GM18873 (cell line): ENCODE results near the gene ISCU.

ENCODE experiments used
- ATAC-seq: cut with Tn5 transposase; IDR thresholded peaks from one replicate; pipeline ENCODE4 v1.9.1; 2021; ENCODE audit warnings: mild to moderate bottlenecking, moderate library complexity, moderate number of reproducible peaks; ENCODE audit not compliant: unreplicated experiment, low FRiP score

Gene ISCU

DNA sequence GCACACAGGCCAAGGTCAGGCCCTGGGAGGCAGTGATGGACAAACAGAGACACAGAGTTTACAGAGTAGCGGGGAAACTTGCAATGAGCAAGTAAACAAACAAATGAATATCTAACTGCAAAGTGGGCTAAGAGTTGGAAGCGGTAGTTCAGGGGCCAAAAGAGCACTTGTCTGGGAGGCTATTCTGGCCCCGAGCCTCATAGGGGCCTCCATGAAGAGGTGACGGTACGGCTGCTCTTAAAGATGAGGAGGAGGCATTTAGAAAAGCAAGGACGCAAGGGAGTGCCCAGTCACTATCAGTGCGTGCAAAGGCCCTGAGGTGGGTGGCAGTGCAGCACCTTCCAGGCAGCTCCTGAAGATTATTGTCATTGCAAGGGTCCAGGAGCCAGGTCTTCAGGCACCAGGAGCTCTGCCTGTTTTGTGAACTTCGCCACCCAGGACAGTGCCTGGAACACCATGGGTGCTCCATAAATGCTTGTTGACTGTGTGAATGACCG, 39.9 kb downstream of the ISCU start:
- ATAC-seq = no peak

DNA sequence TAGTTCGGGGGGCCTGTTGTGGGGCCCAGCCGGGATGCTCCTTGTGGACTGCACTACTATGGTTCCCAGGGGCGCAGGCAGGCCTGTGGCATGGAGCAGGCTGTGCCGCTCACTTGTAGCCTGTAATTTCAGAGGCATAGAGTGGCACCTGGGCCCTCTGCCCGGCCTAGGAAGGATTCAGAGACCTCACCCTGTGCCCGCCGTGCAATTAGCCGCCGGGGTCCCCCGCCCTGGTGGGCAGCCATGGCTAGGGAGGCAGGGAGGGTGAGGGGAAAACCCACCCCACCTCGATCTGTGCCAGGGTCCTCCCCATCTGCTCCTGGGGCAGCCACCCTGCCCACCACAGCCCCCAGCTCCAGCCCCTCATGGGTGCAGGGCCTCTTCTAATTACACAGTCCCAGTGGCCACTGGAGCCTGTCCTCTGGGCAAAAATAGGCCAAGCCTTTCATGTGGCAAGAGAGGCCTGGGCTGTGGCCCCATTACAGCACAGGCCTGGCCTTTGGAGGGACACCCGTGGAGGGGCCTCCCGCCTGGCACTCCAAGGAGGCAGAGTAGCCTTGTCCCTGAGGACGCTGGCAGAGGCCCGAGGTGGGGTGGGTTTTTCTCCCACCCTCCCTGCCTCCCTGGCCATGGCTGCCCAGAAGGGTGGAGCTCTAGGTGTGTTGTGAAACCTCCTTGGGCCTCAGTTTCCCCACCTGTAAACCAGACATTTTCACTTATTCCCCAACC, 40.7 kb downstream of the ISCU start:
- ATAC-seq = no peak

DNA sequence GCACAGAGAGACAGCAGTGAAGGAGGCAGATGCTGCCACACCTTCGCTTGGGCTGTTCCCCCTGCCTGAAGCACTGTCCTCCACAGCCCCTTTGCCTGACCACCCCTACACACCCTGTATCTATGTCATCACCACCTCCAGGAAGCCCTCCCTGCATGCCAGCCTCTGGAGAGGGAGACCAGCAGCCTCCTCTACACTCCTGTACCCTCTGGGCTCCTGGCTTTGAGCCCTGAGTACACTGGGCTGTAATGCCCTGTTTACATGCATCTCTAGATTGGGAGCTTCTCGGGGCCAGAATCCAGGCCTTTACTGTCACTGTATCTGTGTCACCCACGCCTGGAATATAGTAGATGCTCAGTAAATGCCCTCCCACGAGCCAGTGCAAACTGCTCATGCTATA, 41.3 kb downstream of the ISCU start:
- no peak for ATAC-seq

DNA sequence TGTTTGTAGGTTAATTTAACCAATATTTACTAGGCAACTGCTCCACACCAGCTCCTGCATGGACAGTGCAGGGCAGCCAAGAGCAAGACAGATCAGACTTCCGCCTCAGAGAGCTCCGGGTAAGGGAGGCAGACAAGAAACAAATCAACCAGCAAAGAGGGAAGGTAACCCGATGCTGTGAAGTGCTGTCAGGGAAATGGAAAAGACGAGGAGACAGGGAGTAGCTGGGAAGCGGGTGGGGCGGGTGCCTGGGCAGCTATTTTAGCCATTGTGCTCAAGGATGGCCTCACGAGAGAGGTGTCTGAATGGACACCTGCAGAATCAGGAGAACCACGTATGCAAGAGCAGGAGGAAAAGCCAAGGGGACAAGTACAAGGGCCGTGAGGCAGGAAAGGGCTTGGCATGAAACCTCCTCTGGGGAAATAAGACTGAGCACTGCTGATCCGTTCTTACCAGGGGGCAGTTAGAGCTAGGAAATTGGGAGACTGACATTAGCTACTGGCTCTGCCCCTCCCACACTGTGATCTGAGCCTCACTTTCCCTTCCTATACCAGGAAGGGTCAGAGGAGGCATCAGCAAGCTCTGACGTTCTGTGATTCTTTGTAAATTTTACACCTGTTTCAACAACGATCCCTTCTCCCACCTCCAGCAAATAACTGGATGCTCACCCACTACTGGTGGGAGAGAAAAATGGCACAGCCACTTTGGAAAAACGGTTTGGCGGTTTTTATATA, 42.0 kb downstream of the ISCU start:
- ATAC-seq = no peak

DNA sequence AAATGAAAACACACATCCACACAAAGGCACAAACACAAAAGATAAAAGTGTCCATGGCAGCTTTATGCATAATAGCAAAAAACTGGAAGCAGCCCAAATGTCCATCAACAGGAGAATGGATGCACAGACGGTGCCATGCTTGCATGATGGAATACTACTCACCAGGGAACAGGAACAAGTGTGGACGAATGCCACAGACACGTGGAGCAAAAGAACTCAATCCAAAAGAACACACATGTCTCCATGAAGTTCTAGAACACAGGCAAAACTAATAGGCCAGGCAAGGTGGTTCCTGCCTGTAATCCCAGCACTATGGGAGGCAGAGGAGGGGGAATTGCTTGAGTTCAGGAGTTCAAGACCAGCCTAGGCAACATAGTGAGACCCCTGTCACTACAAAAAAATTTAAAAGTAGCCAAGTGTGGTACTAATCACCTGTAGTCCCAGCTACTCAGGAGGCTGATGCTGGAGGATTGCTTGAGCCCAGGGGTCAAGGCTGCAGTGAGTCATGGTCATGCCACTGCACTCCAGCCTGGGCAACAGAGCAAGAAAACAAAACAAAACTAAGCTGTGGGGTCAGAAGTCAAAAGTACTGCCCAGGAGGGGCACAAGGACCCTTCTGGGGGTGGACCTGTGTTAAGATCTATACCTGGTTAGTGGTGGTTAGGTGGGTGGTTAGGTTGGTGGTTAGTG, 42.7 kb downstream of the ISCU start:
- no peak for ATAC-seq

DNA sequence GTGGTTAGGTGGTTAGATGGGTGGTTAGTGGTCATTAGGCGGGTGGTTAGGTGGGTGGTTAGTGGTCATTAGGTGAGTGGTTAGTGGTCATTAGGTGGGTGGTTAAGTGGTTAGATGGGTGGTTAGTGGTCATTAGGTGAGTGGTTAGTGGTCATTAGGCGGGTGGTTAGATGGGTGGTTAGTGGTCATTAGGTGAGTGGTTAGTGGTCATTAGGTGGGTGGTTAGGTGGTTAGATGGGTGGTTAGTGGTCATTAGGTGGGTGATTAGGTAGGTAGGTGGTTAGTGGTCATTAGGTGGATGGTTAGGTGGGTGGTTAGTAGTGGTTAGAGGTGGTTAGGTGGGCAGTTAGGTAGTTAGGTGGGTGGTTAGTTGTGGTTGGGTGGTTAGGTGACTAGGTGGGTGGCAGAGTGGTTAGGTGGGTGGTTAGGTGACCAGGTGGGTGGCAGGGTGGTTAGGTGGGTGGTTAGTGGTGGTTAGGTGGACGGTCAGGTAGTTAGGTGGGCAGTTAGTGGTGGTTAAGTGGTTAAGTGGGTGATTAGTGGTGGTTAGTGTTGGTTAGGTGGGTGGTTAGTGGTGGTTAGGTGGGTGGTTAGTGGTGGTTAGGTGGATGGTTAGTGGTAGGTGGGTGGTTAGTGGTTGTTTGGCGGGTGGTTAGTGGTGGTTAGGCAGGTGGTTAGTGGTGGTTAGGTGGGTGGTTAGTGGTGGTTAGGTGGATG, 43.5 kb downstream of the ISCU start:
- ATAC-seq = no peak

DNA sequence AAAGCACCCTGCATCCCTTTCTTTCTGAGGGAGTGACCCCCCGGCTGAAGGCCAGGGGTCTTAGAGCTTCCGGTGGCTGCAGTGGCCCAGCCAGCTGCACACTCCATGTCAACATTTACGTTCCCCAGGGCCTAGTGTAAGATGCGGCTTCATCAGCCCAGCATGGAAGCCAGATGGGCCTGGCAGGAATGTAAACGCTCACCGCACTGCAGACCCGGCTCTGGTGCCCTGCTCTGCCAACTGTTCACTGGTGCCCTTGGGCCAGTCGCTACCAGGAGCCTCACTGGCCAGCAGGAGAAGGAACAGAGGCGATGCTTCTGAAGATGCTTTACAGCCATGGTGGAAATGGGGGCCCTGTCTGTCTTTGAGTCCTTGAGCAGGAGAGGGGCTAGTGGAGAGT, 44.1 kb downstream of the ISCU start:
- no peak for ATAC-seq

DNA sequence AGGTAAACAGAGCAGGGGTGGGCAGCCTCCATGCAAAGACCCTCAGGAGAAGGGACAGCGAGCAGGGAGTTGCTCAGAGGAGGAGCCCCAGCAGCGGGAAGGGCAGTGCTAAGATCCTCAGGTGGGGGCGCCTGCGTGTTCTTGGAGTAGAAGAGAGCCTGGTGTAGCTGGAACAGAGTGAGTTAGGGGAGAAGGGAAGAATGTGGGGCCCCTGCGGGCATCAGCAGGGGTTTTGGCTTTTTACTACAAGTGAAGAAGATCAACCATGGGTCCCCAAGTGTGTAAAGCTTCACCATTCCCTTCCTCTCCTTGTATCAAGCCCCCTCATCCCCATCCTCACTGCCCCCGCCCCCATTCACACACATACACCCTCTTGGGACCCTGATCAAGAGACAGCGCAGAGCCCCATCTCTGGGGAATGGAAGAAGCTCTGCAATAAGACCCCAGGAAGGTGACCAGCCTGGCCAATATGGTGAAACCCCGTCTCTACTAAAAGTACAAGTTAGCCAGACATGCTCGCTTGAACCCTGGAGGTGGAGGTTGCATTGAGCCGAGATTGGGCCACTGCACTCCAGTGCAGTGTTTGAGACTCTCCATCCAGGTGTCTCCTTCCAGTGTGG, 45.7 kb downstream of the ISCU start:
- no peak for ATAC-seq

DNA sequence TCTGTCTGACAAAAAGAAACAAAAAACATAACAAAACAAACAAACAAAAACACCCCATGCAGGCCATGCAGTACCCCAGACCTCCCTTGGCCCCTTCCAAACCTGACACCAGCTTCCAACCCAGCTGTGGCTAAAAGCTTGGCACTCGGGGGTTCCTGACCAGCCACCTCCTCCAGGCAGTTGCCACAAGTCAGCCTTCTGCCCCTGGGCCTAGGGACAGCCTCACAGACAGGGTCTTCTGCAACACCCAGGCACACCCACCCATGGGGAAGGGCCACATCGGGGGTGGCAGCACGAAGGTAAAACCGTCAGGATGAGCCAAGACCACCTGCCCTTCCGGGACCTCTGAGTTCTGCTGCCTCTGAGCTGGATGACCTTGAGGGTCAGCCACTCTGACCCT, 46.2 kb downstream of the ISCU start:
- ATAC-seq = no peak

DNA sequence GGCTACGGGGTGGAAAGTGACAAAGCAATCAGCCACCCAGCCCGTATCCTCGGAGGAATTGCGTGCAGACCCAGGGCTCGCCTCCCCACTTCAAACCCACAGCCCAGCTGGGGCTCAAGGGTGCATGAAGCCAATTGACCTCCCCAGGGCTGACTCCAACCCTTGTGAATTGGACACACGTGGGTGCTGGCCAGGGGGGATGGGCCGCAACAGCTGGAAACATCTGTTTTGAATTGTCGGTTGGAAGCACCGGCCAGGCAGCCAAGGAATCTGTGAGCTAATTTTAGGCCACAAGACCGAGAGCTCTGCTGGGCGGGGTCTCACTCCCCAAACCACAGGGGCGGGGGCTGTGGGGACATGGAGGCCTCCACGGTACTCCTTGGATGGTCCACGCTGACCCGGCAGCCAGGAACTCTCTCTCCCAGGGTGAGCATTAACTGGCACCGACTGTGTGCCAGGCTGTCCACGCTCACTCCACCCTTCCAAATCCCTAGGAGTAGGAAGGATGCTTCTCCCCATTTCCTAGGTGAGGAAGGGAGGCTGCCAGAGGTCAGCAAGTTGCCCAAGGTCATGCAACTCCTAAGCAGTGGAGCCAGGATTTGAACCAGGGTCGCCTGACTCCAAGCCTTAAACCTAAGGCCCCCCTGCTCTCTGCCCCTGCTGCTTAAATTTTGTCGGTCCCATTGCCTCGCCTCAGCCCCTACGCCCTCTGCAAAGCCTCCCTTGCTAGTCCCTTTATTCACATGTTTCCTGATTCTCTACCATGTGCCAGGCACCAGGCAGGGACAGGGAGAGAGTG, 47.3 kb downstream of the ISCU start:
- no peak for ATAC-seq

DNA sequence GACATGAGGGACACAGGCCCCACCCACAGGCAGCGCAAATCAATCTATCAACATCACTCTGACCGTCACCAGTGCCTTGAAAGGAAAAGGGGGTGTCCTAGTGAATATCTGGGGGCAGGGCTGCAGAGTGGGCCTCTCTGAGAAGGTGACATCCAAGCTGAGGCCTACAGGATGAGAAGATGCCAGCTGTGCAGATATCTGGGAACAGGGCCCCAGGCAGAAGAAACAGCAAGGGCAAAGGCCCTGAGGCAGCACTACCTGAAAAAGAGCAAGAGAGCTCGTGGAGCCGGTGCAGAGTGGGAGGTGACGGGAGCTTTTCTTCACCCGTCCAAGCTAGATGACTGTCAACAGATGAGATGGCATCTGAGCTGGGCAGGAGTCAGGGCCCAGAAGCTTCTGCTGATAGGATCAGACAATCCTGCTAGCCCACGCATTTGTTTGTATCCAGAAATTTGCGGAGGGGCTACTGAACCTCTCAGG, 48.0 kb downstream of the ISCU start:
- ATAC-seq = no peak

DNA sequence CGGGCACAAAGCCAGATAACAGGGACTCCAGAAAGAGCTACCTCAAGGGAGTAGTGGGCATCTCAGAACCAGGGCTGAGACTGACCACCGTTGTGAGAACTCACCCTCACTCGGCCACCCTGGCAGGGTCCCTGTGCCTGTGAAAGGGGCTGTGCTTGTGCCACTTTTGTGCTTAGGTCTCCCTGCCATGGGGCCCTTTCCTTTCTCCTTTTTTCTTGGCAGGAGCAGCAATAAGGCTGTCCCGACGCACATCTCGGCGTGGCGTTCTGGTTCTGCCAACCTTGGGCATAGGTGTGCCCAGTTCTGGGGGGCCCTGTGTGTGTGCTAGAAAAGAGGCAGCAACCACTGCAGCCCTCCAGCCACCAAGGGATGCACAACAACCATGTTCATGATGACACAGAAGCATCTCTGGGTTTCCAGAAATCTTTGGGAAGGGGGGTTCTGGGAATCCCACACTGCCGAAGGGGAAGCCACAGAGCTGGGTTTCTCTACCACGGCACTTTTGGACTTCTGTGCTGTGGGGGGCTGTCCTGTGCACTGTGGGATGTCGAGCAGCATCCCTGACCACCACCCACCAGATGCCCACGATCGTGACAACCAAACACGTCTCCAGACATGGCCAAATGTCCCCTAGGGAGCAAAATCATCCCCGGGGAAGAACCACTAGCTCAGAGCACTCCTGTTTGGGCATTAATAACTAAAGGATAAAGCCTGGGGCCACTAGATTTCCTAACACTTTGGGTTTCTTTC, 48.6 kb downstream of the ISCU start:
- ATAC-seq = no peak

DNA sequence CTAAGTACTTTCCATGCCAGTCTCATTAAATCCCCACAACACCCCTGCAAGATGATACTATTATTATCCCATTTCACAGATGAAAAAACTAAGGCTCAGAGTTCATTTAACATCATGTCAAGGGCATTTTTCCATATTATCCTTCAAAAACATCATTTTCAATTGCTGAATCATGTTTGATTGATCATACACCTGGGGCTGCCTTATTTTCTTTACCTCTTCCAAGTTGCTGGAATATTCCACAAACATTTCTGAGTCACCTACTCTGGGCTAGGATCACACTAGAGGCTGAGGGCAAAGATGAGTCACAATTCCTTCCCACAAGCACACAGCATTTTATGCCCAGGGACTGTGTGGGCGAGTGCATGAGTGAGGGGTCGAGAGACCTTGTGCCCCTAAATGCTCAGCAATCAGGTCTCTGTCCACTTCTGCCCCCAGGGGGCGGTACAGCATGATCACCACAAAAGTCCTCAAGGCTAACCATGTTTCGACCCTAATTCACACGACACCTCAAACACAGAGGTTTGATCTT, 49.6 kb downstream of the ISCU start:
- ATAC-seq = no peak

DNA sequence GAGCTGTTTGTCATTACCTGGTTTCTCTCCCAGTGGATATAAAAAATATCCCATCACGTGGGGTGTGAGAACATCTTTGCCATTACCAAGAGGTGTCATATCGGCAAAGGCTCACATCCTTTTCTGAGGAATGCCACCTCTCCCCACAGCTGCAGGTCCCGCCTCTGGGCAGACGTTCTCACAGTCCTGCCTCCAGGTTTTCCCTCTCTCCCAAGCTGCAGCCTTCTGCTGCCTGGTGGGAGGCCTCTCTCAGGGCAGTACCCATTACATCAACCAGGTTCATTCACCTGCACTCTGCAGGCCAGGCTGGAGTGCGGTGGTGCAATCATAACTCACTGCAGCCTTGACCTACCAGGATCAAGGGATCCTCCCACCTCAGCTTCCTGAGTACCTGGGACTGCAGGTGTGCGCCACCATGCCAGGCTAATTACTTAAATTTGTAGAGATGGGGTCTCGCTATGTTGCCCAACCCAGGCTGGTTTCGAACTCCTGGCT, 50.4 kb downstream of the ISCU start:
- ATAC-seq = no peak

DNA sequence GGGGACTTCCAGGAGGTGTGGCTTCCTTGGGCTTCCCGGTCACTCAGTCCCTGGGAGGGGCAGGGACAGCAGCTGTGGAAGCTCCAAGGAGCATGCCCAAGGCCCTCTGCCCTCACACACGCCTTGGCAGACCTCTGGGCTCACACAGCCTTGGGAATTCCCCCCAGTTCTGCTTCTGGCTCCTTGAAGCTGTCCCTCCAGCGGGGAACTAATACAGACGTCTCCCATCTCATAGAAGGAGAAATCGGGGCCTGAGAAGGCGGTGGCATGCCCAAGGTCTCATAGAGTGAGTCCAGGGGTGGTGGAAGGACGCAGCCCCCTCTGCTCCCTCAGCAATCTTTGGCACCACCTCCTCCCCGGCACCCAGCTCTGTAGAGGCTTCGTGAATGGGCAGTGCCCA, 51.2 kb downstream of the ISCU start:
- ATAC-seq = no peak

DNA sequence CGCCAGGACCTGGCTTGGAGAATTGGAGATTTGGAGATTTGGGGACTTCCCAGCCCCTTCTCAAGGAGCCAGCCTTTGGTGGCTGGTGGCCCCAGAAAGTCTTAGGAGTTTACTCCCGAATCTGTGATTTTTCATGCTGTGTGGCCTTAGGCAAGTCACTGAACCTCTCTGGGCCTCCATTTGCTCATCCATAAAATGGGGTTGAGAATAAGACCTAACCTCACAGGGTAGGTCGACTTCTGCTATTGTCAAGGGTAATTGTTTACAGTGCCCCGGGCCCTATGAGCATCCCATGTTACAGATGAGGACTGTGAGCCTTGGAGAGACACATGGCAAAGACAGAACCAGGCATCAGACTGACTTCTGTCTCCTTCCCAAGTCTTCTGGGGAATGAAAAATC, 51.6 kb downstream of the ISCU start:
- ATAC-seq = no peak

DNA sequence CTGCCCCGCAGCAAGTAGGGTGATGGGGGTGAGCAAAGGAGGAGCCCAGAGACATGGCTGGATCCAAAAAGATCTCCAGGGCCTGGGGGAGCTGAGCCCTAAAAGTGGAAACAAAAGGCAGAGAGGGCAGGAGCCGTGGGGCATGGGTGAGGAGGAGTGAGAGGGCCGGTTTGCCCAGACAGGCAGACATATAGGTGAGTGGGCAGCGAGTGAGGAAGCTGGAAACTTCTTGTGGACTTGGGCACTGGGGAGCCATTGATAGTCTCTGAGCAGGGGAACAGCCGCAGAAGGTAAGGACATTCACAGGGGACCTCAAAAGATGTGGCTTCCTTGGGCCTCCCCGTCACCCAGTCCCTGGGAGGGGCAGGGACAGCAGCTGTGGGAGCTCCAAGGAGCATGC, 52.2 kb downstream of the ISCU start:
- no peak for ATAC-seq

DNA sequence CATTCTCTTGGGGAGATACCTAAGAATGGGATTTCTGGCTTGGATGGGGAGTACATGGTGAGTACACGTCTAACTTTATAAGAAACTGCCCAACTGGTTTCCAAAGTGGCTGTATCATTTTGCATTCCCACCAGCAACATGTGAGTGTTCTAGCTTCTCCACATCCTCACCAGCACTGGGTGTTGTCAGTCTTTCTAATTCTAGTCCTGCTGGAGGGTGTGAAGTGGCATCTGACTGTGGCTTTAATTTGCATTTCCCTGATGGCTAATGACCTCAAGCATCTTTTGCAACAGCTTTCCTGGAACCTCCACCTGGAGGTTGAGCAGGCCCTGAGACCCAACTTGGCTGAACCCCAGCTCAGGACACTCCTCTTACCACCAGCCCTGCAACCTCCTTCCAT, 53.5 kb downstream of the ISCU start:
- ATAC-seq = no peak
